ENCODE data around the gene ATP9B. TPM values are rescaled to one million over a fixed set of nuclear protein-coding genes. Genes with fewer than 3 reads are reported as not detected.

Gene ATP9B
- total RNA-seq, 2 experiments from 2014 or later, result 16.0 to 16.4 TPM

GRCh38 chr18:79410171-79410641, 341.0 kb downstream of the ATP9B start:
- Mint-ChIP-seq H3K9me3 (no peaks in the 10 kb centered on the region), H3K36me3 (peaks cover 35% of the 10 kb centered on the region), H3K27me3 (no peaks in the 10 kb centered on the region), H3K27ac (no peak overlapping the region), H3K4me3 (no peak overlapping the region), H3K4me1 (peaks cover 17% of the 10 kb centered on the region)
- no peak for DNase-seq

DNA sequence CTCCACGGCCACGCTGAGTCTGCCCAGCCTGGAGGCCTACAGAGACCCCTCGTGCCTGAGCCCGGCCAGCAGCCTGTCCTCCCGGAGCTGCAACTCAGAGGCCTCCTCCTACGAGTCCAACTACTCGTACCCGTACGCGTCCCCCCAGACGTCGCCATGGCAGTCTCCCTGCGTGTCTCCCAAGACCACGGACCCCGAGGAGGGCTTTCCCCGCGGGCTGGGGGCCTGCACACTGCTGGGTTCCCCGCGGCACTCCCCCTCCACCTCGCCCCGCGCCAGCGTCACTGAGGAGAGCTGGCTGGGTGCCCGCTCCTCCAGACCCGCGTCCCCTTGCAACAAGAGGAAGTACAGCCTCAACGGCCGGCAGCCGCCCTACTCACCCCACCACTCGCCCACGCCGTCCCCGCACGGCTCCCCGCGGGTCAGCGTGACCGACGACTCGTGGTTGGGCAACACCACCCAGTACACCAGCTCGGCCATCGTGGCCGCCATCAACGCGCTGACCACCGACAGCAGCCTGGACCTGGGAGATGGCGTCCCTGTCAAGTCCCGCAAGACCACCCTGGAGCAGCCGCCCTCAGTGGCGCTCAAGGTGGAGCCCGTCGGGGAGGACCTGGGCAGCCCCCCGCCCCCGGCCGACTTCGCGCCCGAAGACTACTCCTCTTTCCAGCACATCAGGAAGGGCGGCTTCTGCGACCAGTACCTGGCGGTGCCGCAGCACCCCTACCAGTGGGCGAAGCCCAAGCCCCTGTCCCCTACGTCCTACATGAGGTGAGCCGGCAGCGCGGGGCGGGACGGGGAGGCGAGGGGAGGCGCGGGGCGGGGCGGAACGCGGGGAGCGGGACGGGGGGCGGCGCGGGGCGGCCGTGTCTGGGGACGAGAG, 341.8 kb downstream of the ATP9B start:
- H3K36me3 Mint-ChIP-seq, result peaks cover 31% of the 10 kb centered on the region
- no peaks in the 10 kb centered on the region for H3K27me3 Mint-ChIP-seq
- H3K4me3 Mint-ChIP-seq, result no peak overlapping the region
- DNase-seq, result no peak
- H3K4me1 Mint-ChIP-seq, result peaks cover 12% of the 10 kb centered on the region
- no peak overlapping the region for H3K27ac Mint-ChIP-seq
- no peaks in the 10 kb centered on the region for H3K9me3 Mint-ChIP-seq

DNA sequence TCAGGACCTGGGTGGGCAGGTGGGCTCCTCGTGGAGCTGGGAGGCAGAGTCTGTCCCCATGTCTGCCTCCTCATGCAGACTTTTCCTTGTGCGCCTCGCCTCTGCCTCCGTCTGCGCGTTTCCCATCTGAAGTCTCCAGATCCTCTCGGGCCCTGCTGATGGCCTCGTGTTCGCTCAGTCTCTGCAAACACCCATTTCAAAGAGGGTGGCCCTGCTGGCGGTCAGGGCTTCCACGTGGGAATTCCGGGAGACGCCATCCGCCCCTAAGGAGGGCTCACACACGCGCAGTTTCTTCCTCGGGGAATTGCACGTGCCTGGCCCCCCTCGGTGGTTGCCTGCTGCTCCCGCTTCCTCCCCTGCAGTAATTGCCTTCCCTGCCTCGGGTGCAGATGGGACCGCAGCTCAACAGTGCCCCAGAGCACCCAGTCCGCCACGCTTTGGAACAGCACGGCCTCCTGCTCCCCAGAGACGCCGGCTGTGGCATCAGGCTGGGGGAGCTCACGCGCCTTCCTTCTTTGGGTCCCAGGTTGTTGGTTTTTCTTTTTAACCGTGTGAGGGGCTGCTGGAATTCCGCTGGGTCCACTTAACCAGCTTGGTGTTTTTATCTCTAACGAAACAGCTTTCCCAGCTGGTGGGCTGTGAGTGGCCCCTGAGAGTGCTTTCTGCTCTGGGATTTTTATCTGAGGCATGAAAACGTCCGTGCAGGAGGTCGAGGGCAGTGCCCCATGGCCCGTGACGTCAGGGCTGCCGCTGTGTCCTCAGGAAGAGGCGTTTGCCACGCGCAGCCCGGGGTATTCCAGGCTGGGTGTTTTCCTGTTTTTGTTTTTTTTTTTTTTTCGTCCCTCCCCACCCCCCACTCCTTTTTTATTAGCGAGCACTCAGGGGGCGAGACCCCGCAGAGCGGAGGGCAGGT, 342.7 kb downstream of the ATP9B start:
- Mint-ChIP-seq H3K36me3 (peaks cover 25% of the 10 kb centered on the region), H3K9me3 (no peaks in the 10 kb centered on the region), H3K4me3 (no peak overlapping the region), H3K27me3 (no peaks in the 10 kb centered on the region), H3K4me1 (peaks cover 13% of the 10 kb centered on the region), H3K27ac (no peak overlapping the region)
- DNase-seq, result no peak

- no peak for DNase-seq
- H3K4me1 Mint-ChIP-seq, result peaks cover 13% of the 10 kb centered on the region
- H3K9me3 Mint-ChIP-seq, result no peaks in the 10 kb centered on the region
- H3K27me3 Mint-ChIP-seq, result no peaks in the 10 kb centered on the region
- H3K27ac Mint-ChIP-seq, result peak overlapping the region; percentile 40
- no peak overlapping the region for H3K4me3 Mint-ChIP-seq
- H3K36me3 Mint-ChIP-seq, result peaks cover 18% of the 10 kb centered on the region
Measured at GRCh38 chr18:79413025-79413424, 343.8 kb downstream of the ATP9B start.

DNA sequence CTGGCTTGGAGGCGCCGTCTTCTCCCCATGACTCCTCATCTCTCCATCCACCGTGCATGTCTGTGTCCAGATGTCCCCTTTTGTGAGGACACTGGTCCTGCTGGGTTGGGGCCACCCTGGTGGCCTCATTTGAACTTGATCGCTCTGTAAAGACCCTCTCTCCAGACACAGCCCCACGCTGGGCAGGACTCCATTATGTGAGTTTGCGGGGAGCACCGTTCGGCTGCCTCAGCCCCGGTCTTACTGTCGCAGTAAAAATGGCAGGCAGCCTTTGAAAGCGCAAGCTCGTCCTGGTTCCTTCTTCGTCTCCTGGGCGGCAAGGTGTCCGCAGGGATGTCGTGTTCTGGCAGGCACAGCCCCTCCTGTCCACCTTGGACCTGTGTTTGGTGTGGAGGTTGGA, 344.2 kb downstream of the ATP9B start:
- Mint-ChIP-seq H3K9me3 (no peaks in the 10 kb centered on the region), H3K27ac (peak overlapping the region; percentile 40), H3K36me3 (peaks cover 17% of the 10 kb centered on the region), H3K27me3 (no peaks in the 10 kb centered on the region), H3K4me1 (peaks cover 13% of the 10 kb centered on the region), H3K4me3 (no peak overlapping the region)
- DNase-seq, result no peak

DNA sequence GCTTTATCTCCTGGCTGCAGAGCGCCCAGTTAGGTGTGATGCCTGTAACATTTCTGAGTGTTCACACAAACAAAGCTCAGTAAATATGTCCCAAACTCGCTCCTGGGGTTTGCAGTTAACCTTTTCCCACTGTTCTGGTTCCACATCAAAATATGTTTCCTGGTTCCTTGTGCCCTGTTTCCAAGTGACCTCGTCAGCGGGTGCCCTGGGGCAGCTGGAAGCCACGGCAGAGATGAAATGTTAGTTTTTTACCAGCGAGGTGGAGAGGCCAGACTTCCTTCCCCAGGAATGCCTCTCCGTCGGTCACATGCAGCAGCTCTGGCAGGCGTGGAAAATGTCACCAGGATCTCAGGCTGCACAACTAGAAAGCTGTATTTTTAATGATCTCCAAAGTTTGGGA, 344.7 kb downstream of the ATP9B start:
- Mint-ChIP-seq H3K4me1 (peaks cover 13% of the 10 kb centered on the region), H3K27me3 (no peaks in the 10 kb centered on the region), H3K36me3 (peaks cover 17% of the 10 kb centered on the region), H3K27ac (peak overlapping the region; percentile 25), H3K4me3 (no peak overlapping the region), H3K9me3 (no peaks in the 10 kb centered on the region)
- DNase-seq, result no peak

- H3K27ac Mint-ChIP-seq, result peak overlapping the region; percentile 45
- H3K4me3 Mint-ChIP-seq, result no peak overlapping the region
- no peak for DNase-seq
- no peaks in the 10 kb centered on the region for H3K27me3 Mint-ChIP-seq
- peaks cover 28% of the 10 kb centered on the region for H3K36me3 Mint-ChIP-seq
- no peaks in the 10 kb centered on the region for H3K9me3 Mint-ChIP-seq
- H3K4me1 Mint-ChIP-seq, result peaks cover 24% of the 10 kb centered on the region
Measured at GRCh38 chr18:79416022-79416676, 347.0 kb downstream of the ATP9B start.

DNA sequence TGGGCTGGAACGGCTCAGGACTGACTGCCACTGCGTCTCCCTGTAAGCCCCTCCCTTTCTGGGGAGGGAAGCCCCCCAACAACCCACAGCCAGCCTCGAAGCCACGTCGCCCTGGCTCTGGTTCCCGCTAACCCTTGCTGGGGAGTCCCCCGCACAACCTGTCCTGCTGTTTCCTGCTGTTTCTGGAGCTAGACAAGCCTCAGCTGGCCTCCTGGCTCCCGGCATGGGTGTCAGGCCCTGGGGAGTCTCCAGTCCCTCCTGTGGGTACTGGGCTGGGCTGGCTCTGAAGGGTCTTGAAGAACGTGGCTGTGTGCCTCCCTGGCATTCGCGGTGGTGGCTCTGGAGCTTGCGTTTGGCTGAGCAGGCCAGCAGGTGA, 347.5 kb downstream of the ATP9B start:
- peak overlapping the region; percentile 45 for H3K27ac Mint-ChIP-seq

GRCh38 chr18:79418236-79418635, 349.0 kb downstream of the ATP9B start:
- H3K27me3 Mint-ChIP-seq, result no peaks in the 10 kb centered on the region
- no peak for DNase-seq
- peaks cover 30% of the 10 kb centered on the region for H3K36me3 Mint-ChIP-seq
- peak overlapping the region; percentile 29 for H3K27ac Mint-ChIP-seq
- H3K4me1 Mint-ChIP-seq, result peaks cover 32% of the 10 kb centered on the region
- no peak overlapping the region for H3K4me3 Mint-ChIP-seq
- H3K9me3 Mint-ChIP-seq, result no peaks in the 10 kb centered on the region

More for the DNA sequence above, 347.5 kb downstream of the ATP9B start:
- peaks cover 26% of the 10 kb centered on the region for H3K36me3 Mint-ChIP-seq
- H3K9me3 Mint-ChIP-seq, result no peaks in the 10 kb centered on the region
- no peak for DNase-seq
- no peak overlapping the region for H3K4me3 Mint-ChIP-seq
- H3K27me3 Mint-ChIP-seq, result no peaks in the 10 kb centered on the region
- peaks cover 26% of the 10 kb centered on the region for H3K4me1 Mint-ChIP-seq

- no peak for DNase-seq
- Mint-ChIP-seq H3K9me3 (no peaks in the 10 kb centered on the region), H3K27ac (peak overlapping the region; percentile 29), H3K27me3 (no peaks in the 10 kb centered on the region), H3K4me1 (peaks cover 32% of the 10 kb centered on the region), H3K4me3 (no peak overlapping the region), H3K36me3 (peaks cover 30% of the 10 kb centered on the region)
Measured at GRCh38 chr18:79418642-79419041, 349.4 kb downstream of the ATP9B start.

- H3K36me3 Mint-ChIP-seq, result peaks cover 33% of the 10 kb centered on the region
- no peaks in the 10 kb centered on the region for H3K27me3 Mint-ChIP-seq
- no peak overlapping the region for H3K4me3 Mint-ChIP-seq
- DNase-seq, result no peak
- H3K4me1 Mint-ChIP-seq, result peaks cover 31% of the 10 kb centered on the region
- H3K27ac Mint-ChIP-seq, result peak overlapping the region; percentile 63
- no peaks in the 10 kb centered on the region for H3K9me3 Mint-ChIP-seq
Measured at GRCh38 chr18:79420033-79420745, 351.0 kb downstream of the ATP9B start.

GRCh38 chr18:79421275-79421857, 352.2 kb downstream of the ATP9B start:
- no peak overlapping the region for H3K4me3 Mint-ChIP-seq
- H3K27me3 Mint-ChIP-seq, result no peaks in the 10 kb centered on the region
- H3K9me3 Mint-ChIP-seq, result no peaks in the 10 kb centered on the region

DNA sequence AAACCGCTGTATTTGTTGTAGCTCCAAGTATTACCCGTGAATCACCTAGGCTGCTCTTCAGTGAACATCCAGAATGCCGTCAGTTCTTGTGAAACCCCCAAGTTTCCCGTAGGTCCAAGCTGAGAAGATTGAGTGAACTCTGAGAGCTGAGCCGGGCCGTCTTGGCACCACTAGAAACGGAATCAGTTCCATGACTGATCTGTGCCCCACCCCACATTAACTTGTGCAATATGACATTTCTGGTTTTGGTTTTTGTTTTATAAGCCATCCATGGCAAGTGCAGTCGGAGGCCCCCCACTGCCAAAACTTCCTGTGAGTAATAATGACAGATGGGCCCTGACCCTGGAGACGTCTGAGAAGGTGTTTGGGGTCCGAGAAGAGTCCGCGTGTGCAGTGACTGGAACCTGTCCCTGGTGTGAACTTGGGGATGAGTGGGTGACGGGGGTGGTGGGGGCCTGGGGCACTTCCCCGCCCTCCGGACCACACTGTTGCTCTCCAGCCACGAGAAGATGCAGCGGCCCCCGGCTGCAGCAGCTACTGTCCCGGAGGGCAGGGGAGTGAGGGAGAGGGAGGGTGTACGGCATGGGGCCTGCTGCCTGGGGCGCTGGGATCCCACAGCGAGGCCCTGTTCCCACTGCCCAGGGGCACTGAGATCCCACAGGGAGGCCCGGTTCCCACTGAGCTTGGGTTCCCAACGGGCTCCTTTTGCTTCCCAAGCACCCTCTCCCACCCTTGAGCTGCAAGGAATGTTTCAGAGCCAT, 353.0 kb downstream of the ATP9B start:
- Mint-ChIP-seq H3K36me3 (peaks cover 37% of the 10 kb centered on the region), H3K4me3 (peak overlapping the region; percentile 1), H3K27me3 (no peaks in the 10 kb centered on the region), H3K4me1 (peaks cover 24% of the 10 kb centered on the region), H3K27ac (peak overlapping the region; percentile 38), H3K9me3 (no peaks in the 10 kb centered on the region)
- peak; percentile 21 for DNase-seq

More at GRCh38 chr18:79421275-79421857, 352.2 kb downstream of the ATP9B start:
- DNase-seq, result no peak
- Mint-ChIP-seq H3K4me1 (peaks cover 27% of the 10 kb centered on the region), H3K27ac (no peak overlapping the region), H3K36me3 (peaks cover 38% of the 10 kb centered on the region)
